ENCODE data around the gene SLC12A7.
"Not testable (repeated sequence)": the region's sequence is repeated elsewhere in the genome, so short reads cannot be mapped to it uniquely, and the experiment has no call there.

The SLC12A7 gene

GRCh38 chr5:1097988-1098385, 13.9 kb downstream of the SLC12A7 start:
- Mint-ChIP-seq H3K4me1 (ENCODE audit: low read depth in 2 of 2) (peaks cover 13 to 33% of the 10 kb centered on the region in 2 donors), H3K36me3 (ENCODE audit: insufficient read depth) (peaks cover 13% of the 10 kb centered on the region)
- H3K9me3 Mint-ChIP-seq; ATAC-seq (replicated peaks); DNase-seq; H3K27me3 Mint-ChIP-seq; H3K4me3 Mint-ChIP-seq; H3K27ac Mint-ChIP-seq: not testable (repeated sequence)

GRCh38 chr5:1097381-1097987, 14.4 kb downstream of the SLC12A7 start:
- no peak overlapping the region for H3K27ac Mint-ChIP-seq
- H3K4me1 Mint-ChIP-seq (ENCODE audit: low read depth in 2 of 2), result peaks cover 12 to 33% of the 10 kb centered on the region in 2 donors
- H3K9me3 Mint-ChIP-seq, result no peaks in the 10 kb centered on the region
- no peaks in the 10 kb centered on the region for H3K27me3 Mint-ChIP-seq
- DNase-seq (no peak), ATAC-seq (replicated peaks) (no peak)
- peaks cover 13% of the 10 kb centered on the region for H3K36me3 Mint-ChIP-seq (ENCODE audit: insufficient read depth)
- H3K4me3 Mint-ChIP-seq, result no peak overlapping the region

- Mint-ChIP-seq H3K27ac (no peak overlapping the region), H3K4me3 (no peak overlapping the region), H3K27me3 (no peaks in the 10 kb centered on the region), H3K36me3 (ENCODE audit: insufficient read depth) (peaks cover 13% of the 10 kb centered on the region), H3K4me1 (ENCODE audit: low read depth in 2 of 2) (peaks cover 8 to 26% of the 10 kb centered on the region in 2 donors), H3K9me3 (no peaks in the 10 kb centered on the region)
- DNase-seq (no peak), ATAC-seq (replicated peaks) (no peak)
These were observed 15.0 kb downstream of the SLC12A7 start for GRCh38 chr5:1096838-1097237.

- peak overlapping the region in 1 of 2 donors; percentile 42 for H3K27ac Mint-ChIP-seq
- no peak overlapping the region for H3K4me3 Mint-ChIP-seq
- DNase-seq (no peak), ATAC-seq (replicated peaks) (no peak)
- no peaks in the 10 kb centered on the region for H3K9me3 Mint-ChIP-seq
- peaks cover 13% of the 10 kb centered on the region for H3K36me3 Mint-ChIP-seq (ENCODE audit: insufficient read depth)
- no peaks in the 10 kb centered on the region for H3K27me3 Mint-ChIP-seq
- peaks cover 8 to 22% of the 10 kb centered on the region in 2 donors for H3K4me1 Mint-ChIP-seq (ENCODE audit: low read depth in 2 of 2)
These were observed 15.9 kb downstream of the SLC12A7 start for GRCh38 chr5:1095990-1096363.

- no peak overlapping the region for H3K4me3 Mint-ChIP-seq
- H3K4me1 Mint-ChIP-seq (ENCODE audit: low read depth in 2 of 2), result peaks cover 8 to 22% of the 10 kb centered on the region in 2 donors
- no peak for ATAC-seq (replicated peaks)
- H3K27me3 Mint-ChIP-seq, result no peaks in the 10 kb centered on the region
- peaks cover 18% of the 10 kb centered on the region for H3K36me3 Mint-ChIP-seq (ENCODE audit: insufficient read depth)
- H3K9me3 Mint-ChIP-seq, result no peaks in the 10 kb centered on the region
- no peak for DNase-seq
- H3K27ac Mint-ChIP-seq, result peak overlapping the region in 1 of 2 donors; percentile 42
These were observed 16.4 kb downstream of the SLC12A7 start for GRCh38 chr5:1095302-1095989.

- DNase-seq, result no peak
- peaks cover 12 to 22% of the 10 kb centered on the region in 2 donors for H3K4me1 Mint-ChIP-seq (ENCODE audit: low read depth in 2 of 2)
- H3K27me3 Mint-ChIP-seq, result no peaks in the 10 kb centered on the region
- H3K4me3 Mint-ChIP-seq, result no peak overlapping the region
- no peak for ATAC-seq (replicated peaks)
- peak overlapping the region; percentile 74 to 83 for H3K27ac Mint-ChIP-seq
- peaks cover 23% of the 10 kb centered on the region for H3K36me3 Mint-ChIP-seq (ENCODE audit: insufficient read depth)
- H3K9me3 Mint-ChIP-seq, result no peaks in the 10 kb centered on the region
These were observed 17.1 kb downstream of the SLC12A7 start for GRCh38 chr5:1094670-1095190.

- H3K36me3 Mint-ChIP-seq (ENCODE audit: insufficient read depth), result peaks cover 27% of the 10 kb centered on the region
- H3K27me3 Mint-ChIP-seq, result no peaks in the 10 kb centered on the region
- ATAC-seq (replicated peaks) (no peak), DNase-seq (no peak)
- H3K4me1 Mint-ChIP-seq (ENCODE audit: low read depth in 2 of 2), result peaks cover 12 to 22% of the 10 kb centered on the region in 2 donors
- H3K9me3 Mint-ChIP-seq, result no peaks in the 10 kb centered on the region
- no peak overlapping the region for H3K27ac Mint-ChIP-seq
- no peak overlapping the region for H3K4me3 Mint-ChIP-seq
These were observed 18.5 kb downstream of the SLC12A7 start for GRCh38 chr5:1093361-1093760.

- DNase-seq, result no peak
- no peak overlapping the region for H3K4me3 Mint-ChIP-seq
- peaks cover 31% of the 10 kb centered on the region for H3K36me3 Mint-ChIP-seq (ENCODE audit: insufficient read depth)
- peaks cover 10 to 17% of the 10 kb centered on the region in 2 donors for H3K4me1 Mint-ChIP-seq (ENCODE audit: low read depth in 2 of 2)
- no peaks in the 10 kb centered on the region for H3K27me3 Mint-ChIP-seq
- no peak overlapping the region for H3K27ac Mint-ChIP-seq
- H3K9me3 Mint-ChIP-seq, result no peaks in the 10 kb centered on the region
- no peak for ATAC-seq (replicated peaks)
These were observed 19.7 kb downstream of the SLC12A7 start for GRCh38 chr5:1092122-1092521.

- H3K4me3 Mint-ChIP-seq, result no peak overlapping the region
- peaks cover 10 to 15% of the 10 kb centered on the region in 2 donors for H3K4me1 Mint-ChIP-seq (ENCODE audit: low read depth in 2 of 2)
- no peak for ATAC-seq (replicated peaks)
- no peak for DNase-seq
- no peak overlapping the region for H3K27ac Mint-ChIP-seq
- H3K27me3 Mint-ChIP-seq, result no peaks in the 10 kb centered on the region
- no peaks in the 10 kb centered on the region for H3K9me3 Mint-ChIP-seq
- peaks cover 35% of the 10 kb centered on the region for H3K36me3 Mint-ChIP-seq (ENCODE audit: insufficient read depth)
These were observed 20.2 kb downstream of the SLC12A7 start for GRCh38 chr5:1091632-1092031.

GRCh38 chr5:1090538-1090937, 21.3 kb downstream of the SLC12A7 start:
- DNase-seq (no peak), ATAC-seq (replicated peaks) (no peak)
- Mint-ChIP-seq H3K27me3 (no peaks in the 10 kb centered on the region), H3K36me3 (ENCODE audit: insufficient read depth) (peaks cover 38% of the 10 kb centered on the region), H3K27ac (no peak overlapping the region), H3K9me3 (no peaks in the 10 kb centered on the region), H3K4me3 (no peak overlapping the region), H3K4me1 (ENCODE audit: low read depth in 2 of 2) (peaks cover 6 to 10% of the 10 kb centered on the region in 2 donors)

- Mint-ChIP-seq H3K36me3 (ENCODE audit: insufficient read depth) (peaks cover 46% of the 10 kb centered on the region), H3K27ac (peak overlapping the region in 1 of 2 donors; percentile 63), H3K9me3 (no peaks in the 10 kb centered on the region), H3K27me3 (no peaks in the 10 kb centered on the region), H3K4me1 (ENCODE audit: low read depth in 2 of 2) (peaks cover 5 to 8% of the 10 kb centered on the region in 2 donors), H3K4me3 (no peak overlapping the region)
- no peak for DNase-seq
- ATAC-seq (replicated peaks), result no peak
These were observed 22.2 kb downstream of the SLC12A7 start for GRCh38 chr5:1089621-1090040.

- Mint-ChIP-seq H3K4me1 (ENCODE audit: low read depth in 2 of 2) (peaks cover under 1 to 4% of the 10 kb centered on the region in 2 donors), H3K27me3 (no peaks in the 10 kb centered on the region), H3K9me3 (no peaks in the 10 kb centered on the region), H3K27ac (no peak overlapping the region), H3K36me3 (ENCODE audit: insufficient read depth) (peaks cover 48% of the 10 kb centered on the region), H3K4me3 (no peak overlapping the region)
- no peak for DNase-seq
- ATAC-seq (replicated peaks), result no peak
These were observed 22.7 kb downstream of the SLC12A7 start for GRCh38 chr5:1089146-1089545.

GRCh38 chr5:1088726-1089125, 23.1 kb downstream of the SLC12A7 start:
- Mint-ChIP-seq H3K4me1 (ENCODE audit: low read depth in 2 of 2) (peaks cover 0 to 4% of the 10 kb centered on the region in 2 donors), H3K9me3 (no peaks in the 10 kb centered on the region), H3K27ac (no peak overlapping the region), H3K27me3 (no peaks in the 10 kb centered on the region), H3K36me3 (ENCODE audit: insufficient read depth) (peaks cover 48% of the 10 kb centered on the region), H3K4me3 (no peak overlapping the region)
- no peak for ATAC-seq (replicated peaks)
- no peak for DNase-seq

GRCh38 chr5:1088031-1088430, 23.8 kb downstream of the SLC12A7 start:
- no peaks in the 10 kb centered on the region for H3K27me3 Mint-ChIP-seq
- H3K36me3 Mint-ChIP-seq (ENCODE audit: insufficient read depth), result peaks cover 51% of the 10 kb centered on the region
- H3K4me3 Mint-ChIP-seq, result no peak overlapping the region
- H3K9me3 Mint-ChIP-seq, result no peaks in the 10 kb centered on the region
- H3K27ac Mint-ChIP-seq, result no peak overlapping the region
- DNase-seq (no peak), ATAC-seq (replicated peaks) (no peak)
- H3K4me1 Mint-ChIP-seq (ENCODE audit: low read depth in 2 of 2), result peaks cover 0 to 4% of the 10 kb centered on the region in 2 donors
